ENCODE data around the gene FAM24A.

FAM24A gene

DNA sequence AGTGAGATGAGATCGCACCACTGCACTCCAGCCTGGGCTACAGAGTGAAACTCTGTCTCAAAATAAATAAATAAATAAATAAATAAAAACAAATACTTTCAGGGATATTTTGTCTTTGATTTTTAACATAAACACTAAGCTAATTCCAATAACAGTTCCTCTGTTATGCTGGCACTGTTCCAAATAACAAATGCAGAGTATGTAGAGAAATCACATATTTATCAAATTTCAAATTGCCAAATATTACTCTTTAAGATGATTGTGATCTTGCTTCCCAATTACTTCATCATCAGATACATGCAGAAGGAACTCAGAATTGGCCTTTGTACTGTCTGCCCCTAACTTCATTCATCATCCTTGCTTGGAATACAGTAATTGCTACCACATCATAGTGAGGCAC is 19.7 kb downstream of the FAM24A start:
- no peaks in the 10 kb centered on the region for H3K4me1 ChIP-seq (ENCODE audit: control insufficient read depth, insufficient read depth, low read length)
- no peaks in the 10 kb centered on the region for H3K27me3 ChIP-seq (ENCODE audit: control insufficient read depth, insufficient read depth, low read length, poor library complexity, severe bottlenecking)
- H3K27ac ChIP-seq (ENCODE audit: insufficient read depth, low read depth, low read length, poor library complexity, severe bottlenecking): no peak overlapping the region
- no CpG with 5 or more reads among the region's 1 CpG for WGBS, 2 experiments
- no peaks in the 10 kb centered on the region for H3K36me3 ChIP-seq (ENCODE audit: control insufficient read depth, insufficient read depth, low read length)
- H3K9me3 ChIP-seq (ENCODE audit: control insufficient read depth, low read length): no peaks in the 10 kb centered on the region
- no peak overlapping the region for H3K4me3 ChIP-seq (ENCODE audit: insufficient read depth, low read depth, low read length)

DNA sequence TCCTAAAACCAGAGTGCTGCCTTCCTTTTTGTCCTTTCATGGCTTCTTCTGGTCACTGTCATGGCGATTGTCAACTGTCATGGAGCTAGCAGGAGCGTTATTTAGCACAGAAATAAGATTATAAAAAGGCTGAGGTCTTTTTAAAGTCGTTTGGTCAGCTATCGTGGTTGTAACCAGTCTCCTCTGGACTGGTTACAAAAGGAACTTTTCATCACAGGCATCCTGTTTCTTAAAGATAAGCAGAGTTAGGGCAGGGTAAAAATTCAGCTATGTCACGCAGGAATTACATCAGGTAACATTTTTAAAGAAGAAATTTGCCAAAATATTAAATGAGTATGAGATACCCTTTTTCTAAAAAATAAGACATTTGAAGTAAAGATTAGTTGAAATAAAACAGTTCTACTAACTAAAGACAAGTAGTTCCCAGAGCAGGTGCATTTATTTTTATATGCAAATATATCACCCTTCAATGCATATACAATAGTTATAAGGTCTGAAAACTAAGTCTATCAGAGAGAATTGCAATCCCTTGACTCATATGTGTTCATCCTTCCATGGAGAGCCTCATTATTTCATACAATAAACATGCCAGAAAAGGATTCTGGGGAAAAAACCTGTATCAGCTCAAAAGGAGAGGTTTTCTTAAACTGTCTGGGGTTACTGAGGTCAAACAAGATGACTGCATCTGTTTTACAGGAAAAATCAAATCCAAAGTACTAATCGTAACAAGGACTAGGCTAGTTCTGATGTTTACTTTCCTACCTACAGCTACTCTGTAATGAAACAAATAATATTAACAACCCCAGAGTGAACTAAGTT is 20.9 kb downstream of the FAM24A start:
- Histone ChIP-seq H3K9me3 (ENCODE audit: control insufficient read depth, low read length) (no peaks in the 10 kb centered on the region), H3K4me1 (ENCODE audit: control insufficient read depth, insufficient read depth, low read length) (no peaks in the 10 kb centered on the region), H3K27ac (ENCODE audit: insufficient read depth, low read depth, low read length, poor library complexity, severe bottlenecking) (no peak overlapping the region), H3K27me3 (ENCODE audit: control insufficient read depth, insufficient read depth, low read length, poor library complexity, severe bottlenecking) (no peaks in the 10 kb centered on the region), H3K36me3 (ENCODE audit: control insufficient read depth, insufficient read depth, low read length) (peaks cover 3% of the 10 kb centered on the region), H3K4me3 (ENCODE audit: insufficient read depth, low read depth, low read length) (no peak overlapping the region)
- 89 to 90% methylated on average over 6 of the region's 6 CpGs for WGBS, 2 experiments

DNA sequence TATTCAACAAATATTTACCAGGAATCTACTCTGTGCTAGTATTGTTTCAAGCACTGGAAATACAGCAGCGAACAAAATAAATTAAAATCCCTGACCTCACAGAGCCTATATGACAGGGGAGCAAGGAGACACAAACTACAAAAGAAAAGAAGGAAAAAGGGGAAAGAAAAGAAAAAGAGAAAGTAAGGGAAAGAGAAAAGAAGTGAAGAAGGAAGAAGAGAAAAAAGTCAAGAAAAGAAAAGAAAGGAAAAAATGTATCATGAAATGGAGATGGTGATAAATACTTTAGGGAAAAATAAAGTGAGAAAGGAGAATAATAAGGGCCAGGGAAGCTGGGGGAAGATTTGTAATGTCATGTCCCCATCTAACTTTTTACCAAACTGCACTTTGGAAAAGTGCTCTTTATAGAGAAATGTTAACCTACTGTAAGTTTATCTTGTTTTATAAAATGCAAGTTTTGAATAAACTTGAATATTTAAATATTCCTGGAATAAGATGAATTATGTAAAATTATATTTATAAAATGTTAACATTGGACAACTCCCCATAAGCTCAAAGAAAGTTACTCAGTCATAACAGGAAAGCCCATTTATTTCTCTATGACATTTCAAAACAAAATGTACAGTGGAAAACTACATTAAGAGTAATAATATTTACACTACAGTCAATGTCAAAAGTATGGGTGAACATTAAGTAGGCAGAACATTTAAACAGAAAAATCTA is 28.9 kb downstream of the FAM24A start:
- WGBS, 2 experiments: 89% methylated on average over 1 of the region's 1 CpG; no CpG with 5 or more reads in 1 of the 2 experiments
- Histone ChIP-seq H3K36me3 (ENCODE audit: control insufficient read depth, insufficient read depth, low read length) (peaks cover 7% of the 10 kb centered on the region), H3K9me3 (ENCODE audit: control insufficient read depth, low read length) (no peaks in the 10 kb centered on the region), H3K4me1 (ENCODE audit: control insufficient read depth, insufficient read depth, low read length) (no peaks in the 10 kb centered on the region), H3K4me3 (ENCODE audit: insufficient read depth, low read depth, low read length) (no peak overlapping the region), H3K27me3 (ENCODE audit: control insufficient read depth, insufficient read depth, low read length, poor library complexity, severe bottlenecking) (no peaks in the 10 kb centered on the region), H3K27ac (ENCODE audit: insufficient read depth, low read depth, low read length, poor library complexity, severe bottlenecking) (no peak overlapping the region)

DNA sequence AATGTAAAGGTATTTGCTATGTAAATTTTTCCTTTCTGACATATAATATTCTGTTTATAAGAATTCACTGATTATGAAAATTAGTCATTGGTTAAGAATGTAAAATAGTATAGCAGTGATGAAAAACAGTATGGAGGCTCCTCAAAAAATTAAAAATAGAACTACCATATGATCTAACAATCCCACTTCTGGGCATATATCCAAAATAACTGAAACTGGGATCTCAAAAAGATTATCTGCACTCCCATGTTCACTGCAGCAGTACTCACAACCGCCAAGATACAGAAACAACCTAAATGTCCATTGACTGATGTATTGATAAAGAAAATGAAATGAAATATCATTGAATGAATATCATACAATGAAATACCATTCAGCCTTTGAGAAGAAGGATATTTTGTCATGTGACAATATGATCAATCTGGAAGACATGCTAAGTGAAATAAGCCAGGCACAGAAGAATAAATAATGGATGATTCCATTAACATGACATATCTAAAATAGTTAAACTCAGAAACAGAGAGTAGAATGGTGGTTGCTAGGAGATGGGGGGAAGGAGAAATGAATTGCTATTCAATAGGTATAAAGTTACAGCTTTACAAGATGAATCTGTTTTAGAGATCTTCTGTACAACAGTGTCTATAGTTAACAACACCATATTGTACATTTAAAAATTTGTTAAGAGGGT is 29.6 kb downstream of the FAM24A start:
- H3K36me3 ChIP-seq (ENCODE audit: control insufficient read depth, insufficient read depth, low read length): peaks cover 7% of the 10 kb centered on the region
- 100% methylated on average over 1 of the region's 1 CpG; no CpG with 5 or more reads in 1 of the 2 experiments for WGBS, 2 experiments
- H3K4me3 ChIP-seq (ENCODE audit: insufficient read depth, low read depth, low read length): no peak overlapping the region
- no peaks in the 10 kb centered on the region for H3K9me3 ChIP-seq (ENCODE audit: control insufficient read depth, low read length)
- H3K4me1 ChIP-seq (ENCODE audit: control insufficient read depth, insufficient read depth, low read length): no peaks in the 10 kb centered on the region
- no peak overlapping the region for H3K27ac ChIP-seq (ENCODE audit: insufficient read depth, low read depth, low read length, poor library complexity, severe bottlenecking)
- no peaks in the 10 kb centered on the region for H3K27me3 ChIP-seq (ENCODE audit: control insufficient read depth, insufficient read depth, low read length, poor library complexity, severe bottlenecking)

DNA sequence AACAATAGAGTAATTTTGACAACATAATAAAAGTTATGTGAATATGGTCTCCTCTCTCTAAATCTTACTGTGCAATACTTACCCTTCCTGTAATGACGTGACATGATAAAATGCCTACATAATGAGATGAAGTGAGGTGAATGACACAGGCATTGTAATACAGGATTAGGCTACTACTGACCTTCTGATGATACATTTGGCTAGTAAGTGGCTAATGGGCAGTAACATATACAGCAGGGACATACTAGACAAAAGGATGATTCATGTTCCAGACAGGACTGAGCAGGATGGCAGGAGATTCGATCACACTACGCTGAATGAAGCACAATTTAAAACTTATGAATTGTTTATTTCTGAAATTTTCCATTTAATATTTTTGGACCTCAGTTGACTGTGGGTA is 38.9 kb downstream of the FAM24A start:
- Histone ChIP-seq H3K36me3 (ENCODE audit: control insufficient read depth, insufficient read depth, low read length) (no peaks in the 10 kb centered on the region), H3K27me3 (ENCODE audit: control insufficient read depth, insufficient read depth, low read length, poor library complexity, severe bottlenecking) (no peaks in the 10 kb centered on the region), H3K9me3 (ENCODE audit: control insufficient read depth, low read length) (no peaks in the 10 kb centered on the region), H3K4me3 (ENCODE audit: insufficient read depth, low read depth, low read length) (no peak overlapping the region), H3K27ac (ENCODE audit: insufficient read depth, low read depth, low read length, poor library complexity, severe bottlenecking) (no peak overlapping the region), H3K4me1 (ENCODE audit: control insufficient read depth, insufficient read depth, low read length) (no peaks in the 10 kb centered on the region)
- WGBS, 2 experiments: 94 to 96% methylated on average over 3 of the region's 3 CpGs

DNA sequence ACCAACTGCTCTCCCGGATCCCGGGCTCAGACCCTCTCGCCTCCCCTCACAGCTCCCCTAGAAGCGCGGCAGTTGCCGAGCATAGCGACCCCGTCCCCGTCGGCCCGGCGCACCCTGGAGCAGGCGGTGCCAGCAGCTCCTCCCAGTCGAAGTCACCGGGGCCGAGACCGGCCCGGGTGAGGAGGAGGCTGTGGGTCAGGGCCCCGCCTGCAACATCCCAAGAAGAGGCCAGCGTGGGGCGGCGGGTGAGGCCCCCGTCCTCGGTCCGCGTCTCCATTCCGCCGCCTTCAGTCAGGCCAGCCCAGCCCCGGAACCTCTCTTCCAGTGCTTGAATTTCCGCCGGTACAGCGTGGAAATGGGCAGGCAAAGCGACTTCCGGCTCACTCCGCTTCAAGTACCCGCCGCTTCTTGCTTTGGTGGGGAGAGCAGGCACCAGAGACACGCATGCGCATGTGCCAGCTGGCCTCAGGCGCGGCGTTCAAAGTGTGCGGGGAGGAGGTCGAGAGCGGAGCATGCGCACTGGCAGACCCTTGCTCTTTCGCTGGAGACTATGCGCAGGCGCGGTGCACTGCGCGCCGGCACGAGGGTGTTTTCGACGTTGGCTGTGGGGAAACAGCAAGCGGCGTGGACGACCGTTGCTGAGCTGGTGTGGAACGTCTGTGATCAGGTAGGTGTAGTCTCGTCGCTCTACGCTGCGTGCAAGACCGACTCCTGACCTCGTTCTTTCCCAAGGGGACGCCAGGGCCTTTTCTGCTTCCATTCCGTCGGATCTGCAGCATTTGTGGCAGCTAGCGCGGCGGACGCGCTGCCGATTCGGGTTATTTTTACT is 43.7 kb downstream of the FAM24A start, which contains the start of gene C10orf88:
Gene C10orf88, minus strand, starts transcription at position 326 of the 829 bp plus-strand sequence. Its CDS starts 49 bp downstream, at position 277.
- Histone ChIP-seq H3K27ac (ENCODE audit: insufficient read depth, low read depth, low read length, poor library complexity, severe bottlenecking) (no peak within 1 kb of the TSS), H3K9me3 (ENCODE audit: control insufficient read depth, low read length) (no peaks in the 10 kb centered on the region), H3K27me3 (ENCODE audit: control insufficient read depth, insufficient read depth, low read length, poor library complexity, severe bottlenecking) (peaks cover 23% of the 10 kb centered on the region), H3K36me3 (ENCODE audit: control insufficient read depth, insufficient read depth, low read length) (no peaks in the 10 kb centered on the region), H3K4me3 (ENCODE audit: insufficient read depth, low read depth, low read length) (peak within 1 kb of the TSS; percentile 83), H3K4me1 (ENCODE audit: control insufficient read depth, insufficient read depth, low read length) (no peaks in the 10 kb centered on the region)
- 7 to 9% methylated on average over 77 of the region's 77 CpGs for WGBS, 2 experiments

DNA sequence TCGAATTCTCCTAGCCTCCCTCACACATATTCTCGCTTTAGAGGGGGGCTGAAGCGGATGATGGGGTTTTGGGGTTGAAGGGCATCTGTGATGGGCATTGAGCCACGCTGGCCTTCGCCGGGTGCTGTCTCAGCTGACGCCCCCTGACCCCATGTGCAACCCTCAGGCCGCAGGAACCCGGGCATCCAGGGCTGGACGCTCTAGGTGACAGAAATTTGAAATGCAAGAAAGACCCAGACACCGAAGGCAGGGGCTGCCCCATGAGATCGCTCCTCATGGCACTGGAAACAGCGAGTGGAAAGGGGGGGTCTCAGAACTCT is 44.3 kb downstream of the FAM24A start:
- Histone ChIP-seq H3K4me1 (ENCODE audit: control insufficient read depth, insufficient read depth, low read length) (no peaks in the 10 kb centered on the region), H3K4me3 (ENCODE audit: insufficient read depth, low read depth, low read length) (no peak overlapping the region), H3K9me3 (ENCODE audit: control insufficient read depth, low read length) (no peaks in the 10 kb centered on the region), H3K27ac (ENCODE audit: insufficient read depth, low read depth, low read length, poor library complexity, severe bottlenecking) (no peak overlapping the region), H3K27me3 (ENCODE audit: control insufficient read depth, insufficient read depth, low read length, poor library complexity, severe bottlenecking) (peaks cover 23% of the 10 kb centered on the region), H3K36me3 (ENCODE audit: control insufficient read depth, insufficient read depth, low read length) (no peaks in the 10 kb centered on the region)
- 87 to 91% methylated on average over 13 of the region's 13 CpGs for WGBS, 2 experiments

DNA sequence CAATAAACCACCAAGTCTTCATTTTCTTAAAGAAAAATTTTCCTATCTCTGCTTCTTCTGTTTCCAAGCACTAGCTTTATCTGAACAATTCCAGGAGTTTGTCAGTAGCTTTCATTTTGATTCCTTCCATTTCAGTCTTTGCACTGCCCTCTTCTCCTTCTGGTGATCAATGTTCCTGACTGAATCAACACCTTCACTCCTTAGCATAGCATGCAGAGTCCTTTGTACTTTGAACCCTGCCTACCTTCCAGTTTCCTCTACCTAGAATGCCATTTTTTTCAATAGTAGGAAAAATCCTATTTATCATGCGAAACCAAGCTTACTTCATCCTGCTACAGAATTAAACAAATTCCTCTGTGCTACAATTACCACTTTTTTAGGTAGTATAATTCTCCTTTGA is 45.5 kb downstream of the FAM24A start:
- no peaks in the 10 kb centered on the region for H3K4me1 ChIP-seq (ENCODE audit: control insufficient read depth, insufficient read depth, low read length)
- H3K27me3 ChIP-seq (ENCODE audit: control insufficient read depth, insufficient read depth, low read length, poor library complexity, severe bottlenecking): peaks cover 23% of the 10 kb centered on the region
- no peaks in the 10 kb centered on the region for H3K36me3 ChIP-seq (ENCODE audit: control insufficient read depth, insufficient read depth, low read length)
- H3K9me3 ChIP-seq (ENCODE audit: control insufficient read depth, low read length): no peaks in the 10 kb centered on the region
- no peak overlapping the region for H3K4me3 ChIP-seq (ENCODE audit: insufficient read depth, low read depth, low read length)
- no peak overlapping the region for H3K27ac ChIP-seq (ENCODE audit: insufficient read depth, low read depth, low read length, poor library complexity, severe bottlenecking)
- 86 to 93% methylated on average over 1 of the region's 1 CpG for WGBS, 2 experiments

DNA sequence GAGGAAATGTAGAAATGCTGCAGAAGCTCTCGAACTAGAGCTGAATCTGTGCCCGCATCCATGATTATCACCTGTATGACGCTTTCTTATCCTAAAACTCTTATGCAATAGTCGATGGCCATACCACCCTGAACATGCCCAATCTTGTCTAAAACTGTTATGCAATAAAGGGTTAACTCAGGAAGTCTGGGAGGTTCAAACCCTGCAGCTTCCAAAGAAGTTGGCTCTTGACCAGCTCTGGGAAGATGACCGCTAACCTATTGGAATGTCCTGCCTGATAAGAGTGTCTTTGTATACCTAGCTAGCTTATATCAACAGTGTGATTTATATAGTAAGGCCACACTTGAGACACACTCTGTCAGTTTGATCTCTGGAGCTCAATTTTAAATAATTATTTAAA is 47.1 kb downstream of the FAM24A start:
- WGBS, 2 experiments: 87 to 88% methylated on average over 5 of the region's 5 CpGs
- H3K27me3 ChIP-seq (ENCODE audit: control insufficient read depth, insufficient read depth, low read length, poor library complexity, severe bottlenecking): peaks cover 23% of the 10 kb centered on the region

More for the DNA sequence above, 47.1 kb downstream of the FAM24A start:
- H3K27ac ChIP-seq (ENCODE audit: insufficient read depth, low read depth, low read length, poor library complexity, severe bottlenecking): no peak overlapping the region
- H3K36me3 ChIP-seq (ENCODE audit: control insufficient read depth, insufficient read depth, low read length): no peaks in the 10 kb centered on the region
- no peak overlapping the region for H3K4me3 ChIP-seq (ENCODE audit: insufficient read depth, low read depth, low read length)
- H3K4me1 ChIP-seq (ENCODE audit: control insufficient read depth, insufficient read depth, low read length): no peaks in the 10 kb centered on the region
- no peaks in the 10 kb centered on the region for H3K9me3 ChIP-seq (ENCODE audit: control insufficient read depth, low read length)
